H1 (cell line): ENCODE data around the gene CYB5R2. TPM values are rescaled to one million over a fixed set of nuclear protein-coding genes. Genes with fewer than 3 reads are reported as not detected.

ENCODE experiments used
- MAX ChIP-seq: IDR thresholded peaks from 2 replicates; pipeline ENCODE4 v1.6.1; 2012; ENCODE audit warnings: inconsistent platforms
- RBBP5 ChIP-seq: IDR thresholded peaks from 2 replicates; pipeline ENCODE4 v1.7.1; 2012; ENCODE audit warnings: low read depth, mild to moderate bottlenecking, inconsistent platforms, low read length, moderate library complexity, borderline replicate concordance
- RFX5 ChIP-seq: IDR thresholded peaks from 2 replicates; pipeline ENCODE4 v1.6.1; 2011; ENCODE audit warnings: low read depth, low read length, improper control_type of control experiment, borderline replicate concordance
- polyA plus RNA-seq, 7 experiments: library from polyadenylated mRNA; depleted of rRNA in 3 of 7; stranded (reverse) in 5 of 7; unstranded in 2 of 7; fragments of >200 nt in 5 of 7; fragments of 200-250 nt in 2 of 7; gene quantifications; 1 replicate in 5 of 7; 2 replicates in 1 of 7; 4 replicates in 1 of 7; pipeline versions ENCODE4 v1.2.1 to v1.2.3, GENCODE V29; 2011 to 2013; ENCODE audit warnings: missing spikeins in 2 of 7, mixed read lengths in 2 of 7
- total RNA-seq: library from RNA; stranded (reverse); fragmentation: NEBNext Ultra II Directional; extraction: Animal tissue kit (Norgen Biotek cat#: 25700); gene quantifications from 2 replicates; pipeline ENCODE4 v1.2.1, GENCODE V29; 2021

Gene CYB5R2
- total and polyA plus RNA-seq, 2 of the 8 experiments (the other 6 are each of a cell fraction or from before 2014, with no cell fraction given) = 53.0 to 55.9 TPM

GRCh38 chr11:7643314-7643713, 30.0 kb downstream of the CYB5R2 start (continued):
- TF ChIP-seq MAX = no peak
- no peak for TF ChIP-seq RBBP5
- no peak for TF ChIP-seq RFX5
